GM18907 (cell line): ENCODE data around the gene RFC2.
A peak's percentile ranks its signal among the peaks of the same experiment; 100 is the strongest.
"Not testable (repeated sequence)": the region's sequence is repeated elsewhere in the genome, so short reads cannot be mapped to it uniquely, and the experiment has no call there.

Experiments
- ATAC-seq: cut with Tn5 transposase; IDR thresholded peaks from one replicate; pipeline ENCODE4 v1.9.1; 2021; ENCODE audit warnings: mild to moderate bottlenecking, moderate library complexity; ENCODE audit not compliant: unreplicated experiment

RFC2 gene

GRCh38 chr7:74252893-74253292, 1.3 kb downstream of the RFC2 start:
- no peak for ATAC-seq

GRCh38 chr7:74249058-74249457, 5.1 kb downstream of the RFC2 start:
- ATAC-seq = not testable (repeated sequence)

GRCh38 chr7:74248156-74248555, 6.0 kb downstream of the RFC2 start:
- ATAC-seq = no peak

- no peak for ATAC-seq
Observed at GRCh38 chr7:74246497-74246896, 7.7 kb downstream of the RFC2 start.

- no peak for ATAC-seq
Observed at GRCh38 chr7:74242122-74242443, 12.1 kb downstream of the RFC2 start.

GRCh38 chr7:74240482-74240881, 13.7 kb downstream of the RFC2 start:
- no peak for ATAC-seq

GRCh38 chr7:74236284-74236683, 17.9 kb downstream of the RFC2 start:
- ATAC-seq = no peak

- ATAC-seq = no peak
Observed at GRCh38 chr7:74235518-74236268, 18.5 kb downstream of the RFC2 start.

- no peak for ATAC-seq
Observed at GRCh38 chr7:74233655-74234285, 20.4 kb downstream of the RFC2 start.

GRCh38 chr7:74231232-74231590, 23.0 kb downstream of the RFC2 start:
- ATAC-seq = peak; percentile 70

- peak; percentile 10 for ATAC-seq
Observed at GRCh38 chr7:74230446-74231231, 23.6 kb downstream of the RFC2 start.

GRCh38 chr7:74228951-74229900, 25.0 kb downstream of the RFC2 start:
- no peak for ATAC-seq

- ATAC-seq = no peak
Observed at GRCh38 chr7:74226633-74227032, 27.6 kb downstream of the RFC2 start.

GRCh38 chr7:74225400-74225799, 28.8 kb downstream of the RFC2 start:
- no peak for ATAC-seq

GRCh38 chr7:74224907-74225306, 29.3 kb downstream of the RFC2 start:
- not testable (repeated sequence) for ATAC-seq

- no peak for ATAC-seq
Observed at GRCh38 chr7:74224511-74224832, 29.7 kb downstream of the RFC2 start.

GRCh38 chr7:74223711-74224510, 30.3 kb downstream of the RFC2 start:
- ATAC-seq = no peak

GRCh38 chr7:74222851-74223710, 31.1 kb downstream of the RFC2 start:
- ATAC-seq = no peak

- no peak for ATAC-seq
Observed at GRCh38 chr7:74221713-74222112, 32.5 kb downstream of the RFC2 start.
